HG03175 (cell line): ENCODE data around the gene CFAP157.

Experiments used
- ATAC-seq: cut with Tn5 transposase; IDR thresholded peaks from one replicate; pipeline ENCODE4 v1.9.1; 2021; ENCODE audit warnings: mild to moderate bottlenecking, moderate library complexity; ENCODE audit not compliant: unreplicated experiment

The CFAP157 gene

DNA sequence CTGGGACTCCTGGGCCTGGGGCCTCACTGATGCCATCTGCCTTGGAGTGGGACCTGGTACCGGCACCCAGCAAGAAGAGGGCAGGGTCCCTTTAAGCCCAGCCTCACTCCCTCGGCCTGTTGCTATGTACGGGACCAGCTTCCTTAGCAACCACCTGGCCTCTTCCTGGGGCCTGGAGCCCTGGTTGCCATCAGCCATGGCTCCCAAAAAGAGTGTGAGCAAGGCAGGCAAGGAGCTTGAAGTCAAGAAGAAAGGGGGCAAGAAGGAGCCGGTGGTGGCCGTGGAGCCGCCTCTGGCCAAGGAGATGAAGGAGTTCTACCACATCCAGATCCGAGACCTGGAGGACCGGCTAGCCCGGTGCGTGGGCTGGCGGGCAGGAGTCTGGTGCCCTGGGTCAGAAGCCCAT is at the start of gene CFAP157:
CFAP157 (plus strand) TSS at position 153 of the 406 bp plus-strand sequence; CDS start at position 197, 44 bp downstream.
- ATAC-seq: no peak

DNA sequence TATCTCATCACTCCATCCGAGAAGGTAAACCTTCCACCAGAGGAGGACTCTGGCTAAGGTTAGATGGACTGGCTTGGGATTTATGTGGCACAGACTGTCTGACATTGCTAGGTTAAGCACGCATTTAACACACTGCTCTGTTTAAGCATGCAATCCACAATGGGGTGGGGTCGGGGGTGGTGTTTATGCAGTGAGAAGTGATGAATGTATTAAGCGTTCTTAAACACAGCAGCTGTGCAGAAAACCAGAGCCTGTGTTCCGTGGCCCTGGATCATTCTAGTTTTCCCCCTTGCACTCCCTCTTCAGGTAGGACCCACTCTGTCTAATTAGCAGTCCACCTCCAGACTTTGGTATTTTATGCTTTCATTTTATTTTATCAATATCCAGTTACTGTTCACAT is 48.4 kb upstream of the CFAP157 start:
- ATAC-seq: no peak

DNA sequence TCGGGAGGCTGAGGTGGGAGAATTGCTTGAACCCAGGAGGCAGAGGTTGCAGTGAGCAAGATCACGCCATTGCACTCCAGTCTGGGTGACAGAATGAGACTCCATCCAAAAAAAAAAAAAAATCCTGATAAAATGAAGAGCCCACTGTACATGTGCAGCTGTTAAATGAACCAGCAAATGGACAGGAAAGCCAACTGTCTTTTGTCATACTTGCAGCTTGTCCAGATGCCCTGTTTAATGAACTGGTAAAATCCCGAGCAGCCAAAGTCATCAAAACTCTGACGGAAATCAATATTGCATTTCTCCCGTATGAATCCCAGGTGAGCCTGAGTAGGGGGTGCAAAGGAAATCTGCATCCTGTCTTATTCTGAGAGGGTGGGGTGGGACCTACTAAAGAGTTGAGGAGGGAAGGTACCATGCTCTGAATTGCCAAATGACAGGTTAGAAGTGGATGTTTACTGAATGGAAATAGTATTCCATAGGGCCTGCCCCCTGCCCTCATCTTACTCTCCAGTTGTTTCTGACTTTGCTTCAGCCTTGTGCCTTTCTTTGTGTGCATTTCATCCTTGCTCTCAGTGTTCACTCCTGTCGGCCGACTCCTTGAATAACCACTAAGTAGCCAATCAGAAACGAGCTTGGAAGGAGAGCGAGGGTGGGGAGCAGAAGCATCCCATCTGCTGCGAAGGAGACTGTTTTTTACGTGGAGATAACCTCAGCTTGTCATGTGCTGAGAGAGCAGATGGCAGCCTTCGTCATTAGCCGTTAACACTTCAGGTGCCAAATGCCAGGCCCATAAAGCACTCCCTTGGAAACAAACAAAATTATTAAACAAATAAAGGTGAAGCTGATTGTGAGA is 45.7 kb upstream of the CFAP157 start:
- no peak for ATAC-seq

DNA sequence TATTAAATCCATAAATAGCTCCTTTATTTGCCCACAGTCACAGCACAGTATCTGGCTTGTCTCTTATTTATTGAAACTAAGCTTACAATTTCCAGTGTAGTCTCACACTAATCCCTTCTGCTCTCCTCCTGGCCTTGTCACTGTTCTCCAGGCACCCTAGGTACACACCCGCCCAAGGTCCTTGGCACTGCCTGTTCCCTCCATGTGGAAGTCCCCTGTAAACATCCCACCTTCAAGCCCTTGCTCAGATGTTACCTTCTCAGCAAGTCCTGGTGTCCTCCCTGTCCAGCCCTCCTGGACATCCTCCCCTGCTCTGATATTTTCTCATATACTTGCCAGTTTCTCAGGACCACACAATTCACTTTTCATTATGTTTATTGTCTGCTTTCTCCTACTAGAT is 44.2 kb upstream of the CFAP157 start:
- ATAC-seq: no peak

DNA sequence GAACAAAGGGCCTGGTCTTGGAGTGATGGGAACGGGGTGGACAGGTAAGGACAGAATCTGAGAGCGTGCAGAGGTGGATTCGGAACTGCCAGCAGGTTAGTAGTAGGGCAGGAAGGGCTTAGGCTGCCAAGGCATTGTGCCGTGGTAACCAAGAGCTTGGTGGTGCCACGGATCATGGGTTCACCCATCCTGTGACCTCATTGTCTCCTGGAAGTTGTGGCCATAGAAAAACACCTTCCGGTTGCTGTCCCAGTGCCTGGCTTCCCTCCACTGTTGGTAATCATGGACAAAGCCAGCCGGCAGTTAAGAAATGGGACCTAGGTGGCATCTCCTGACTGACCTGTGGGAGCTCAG is 42.5 kb upstream of the CFAP157 start:
- ATAC-seq: no peak

DNA sequence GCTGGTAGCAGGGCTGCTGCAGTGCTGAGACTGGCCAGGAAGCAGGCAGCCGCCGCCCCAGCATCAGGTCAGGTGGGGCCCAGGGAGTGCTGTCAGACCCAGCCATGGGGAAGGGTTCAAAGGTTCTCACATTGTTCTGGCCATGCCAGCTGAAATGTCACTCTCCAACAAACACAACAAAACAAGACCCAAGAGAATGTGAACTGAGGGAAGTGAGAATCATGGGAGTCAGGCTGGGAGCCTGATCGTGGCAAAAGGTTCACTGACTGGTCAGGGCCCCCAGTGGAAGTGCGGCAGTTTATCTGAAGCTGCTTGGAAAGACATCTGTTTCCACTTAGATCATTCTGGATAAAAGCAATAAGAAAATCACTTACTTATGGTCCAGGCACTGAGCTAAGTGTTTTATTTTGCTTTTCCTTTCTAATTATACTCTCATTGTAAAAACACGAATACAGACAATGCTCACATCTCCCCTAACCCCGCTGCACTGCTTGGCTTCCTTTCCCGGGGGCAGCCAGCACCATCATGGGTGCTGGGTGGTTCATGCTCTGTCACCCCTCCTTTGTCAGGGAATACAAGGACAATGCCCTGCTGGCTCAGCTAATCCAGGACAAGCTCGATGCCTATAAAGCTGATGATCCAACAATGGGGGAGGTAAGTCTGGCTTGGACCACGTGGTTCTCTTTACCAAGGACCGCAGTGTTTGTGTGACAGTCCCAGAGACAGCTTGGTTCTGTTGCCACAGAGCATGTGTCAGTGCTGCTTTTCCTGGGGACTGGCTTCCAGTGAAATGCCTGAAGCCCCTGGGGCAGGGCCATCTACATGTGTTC is 41.9 kb upstream of the CFAP157 start:
- ATAC-seq: no peak

DNA sequence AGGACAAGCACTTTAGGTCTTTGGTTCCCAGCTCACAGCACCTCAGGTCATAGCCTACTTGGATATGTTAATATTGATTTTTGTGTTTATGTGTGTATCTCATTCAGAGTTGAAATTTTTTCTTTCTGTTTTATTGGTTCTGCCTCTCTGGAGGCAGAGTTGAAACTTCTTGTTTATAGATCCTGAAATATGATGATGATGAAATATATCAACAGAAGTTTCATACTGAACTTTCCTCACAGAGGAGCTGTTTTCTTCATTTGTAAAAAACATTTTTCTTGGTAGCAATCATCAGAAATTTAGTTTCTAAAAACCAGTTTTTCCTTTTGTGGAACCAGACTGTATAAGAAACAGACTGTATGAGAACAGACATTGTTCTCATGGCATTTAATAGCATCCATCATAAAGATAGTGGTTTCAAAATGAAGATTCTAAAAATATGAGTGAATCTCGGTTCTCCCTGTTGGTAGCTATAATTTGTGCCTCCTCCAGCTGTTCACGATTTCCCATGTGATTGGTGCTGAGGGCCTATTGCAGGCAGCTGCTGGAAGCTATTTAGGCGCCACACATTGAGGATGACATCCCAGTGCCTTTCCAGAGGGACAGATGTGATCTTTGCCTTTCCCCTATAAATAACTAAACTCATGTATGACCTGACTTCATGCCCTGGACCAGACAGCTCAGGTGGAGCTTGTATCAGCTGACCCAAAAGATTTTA is 39.5 kb upstream of the CFAP157 start:
- no peak for ATAC-seq

DNA sequence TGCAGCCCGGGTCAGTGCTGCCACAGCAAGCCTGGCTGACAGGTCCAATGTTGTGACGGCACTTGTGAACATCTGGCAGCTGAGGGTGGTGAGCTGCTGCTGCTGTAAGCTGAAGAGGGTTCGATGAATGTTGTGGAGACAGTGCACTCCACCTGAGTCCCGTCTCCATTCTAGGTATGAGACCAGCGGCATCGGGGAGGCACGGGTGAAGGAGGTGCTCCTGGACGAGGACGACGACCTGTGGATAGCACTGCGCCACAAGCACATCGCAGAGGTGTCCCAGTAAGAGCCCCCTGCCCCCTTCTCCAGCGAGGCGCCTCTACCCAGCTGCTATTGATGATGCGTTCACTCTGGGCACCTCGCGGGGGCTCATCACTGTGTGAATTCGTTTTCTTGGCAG is 38.9 kb upstream of the CFAP157 start:
- no peak for ATAC-seq

DNA sequence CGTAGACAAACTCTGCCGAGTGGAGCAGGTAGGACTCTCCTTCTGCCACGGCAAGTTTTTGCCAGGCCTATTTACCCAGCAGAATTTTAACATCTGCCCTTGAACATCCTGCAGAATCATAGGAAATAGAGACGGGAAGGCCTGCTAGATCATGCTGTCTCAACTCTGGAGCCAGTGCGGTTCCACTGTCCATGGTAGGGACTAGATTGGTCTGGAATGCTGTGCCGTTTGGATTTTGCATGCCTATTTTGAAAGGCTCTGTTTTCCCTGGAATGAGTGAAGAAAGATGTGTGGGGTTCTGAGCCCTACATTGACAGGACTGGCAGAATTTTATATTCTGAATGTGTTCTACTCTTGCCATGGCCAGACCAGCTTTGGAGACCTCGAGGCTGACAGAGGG is 33.6 kb upstream of the CFAP157 start:
- ATAC-seq: no peak

DNA sequence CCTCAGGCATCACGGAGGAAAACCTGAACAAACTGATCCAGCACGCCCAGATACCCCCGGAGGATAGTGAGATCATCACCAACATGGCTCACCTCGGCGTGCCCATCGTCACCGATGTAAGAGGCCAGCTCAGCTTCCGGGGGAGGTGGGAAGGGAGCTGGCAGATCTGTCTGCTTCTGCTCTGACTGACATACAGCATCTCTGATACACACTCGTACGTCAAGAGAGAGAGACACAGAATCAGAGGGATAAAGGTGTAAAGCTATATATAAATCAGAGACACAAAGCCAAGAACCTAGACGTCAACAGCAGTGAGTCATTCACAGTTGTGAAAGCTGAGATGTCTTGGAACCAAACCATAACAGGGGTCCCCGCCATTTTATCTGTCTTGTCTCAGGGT is 30.1 kb upstream of the CFAP157 start:
- ATAC-seq: no peak

DNA sequence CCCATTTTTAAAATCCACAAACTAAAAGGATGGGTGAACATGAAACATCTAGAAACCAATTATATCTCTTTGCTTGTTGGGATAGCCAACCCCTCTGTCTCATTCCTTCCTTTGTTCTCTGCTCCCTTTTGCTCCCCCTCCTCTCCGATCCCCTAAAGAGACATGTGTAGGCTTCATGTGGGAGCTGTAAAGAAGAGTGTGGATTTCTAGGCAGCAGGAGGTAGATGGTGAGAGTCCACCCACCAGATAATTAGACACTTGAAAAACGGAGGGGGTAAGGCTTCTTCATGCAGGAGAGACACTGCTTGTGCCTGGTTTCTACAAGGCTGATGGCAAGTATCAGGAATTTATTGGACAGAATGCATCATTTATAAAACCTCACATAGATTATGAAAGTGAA is 27.3 kb upstream of the CFAP157 start:
- ATAC-seq: no peak

DNA sequence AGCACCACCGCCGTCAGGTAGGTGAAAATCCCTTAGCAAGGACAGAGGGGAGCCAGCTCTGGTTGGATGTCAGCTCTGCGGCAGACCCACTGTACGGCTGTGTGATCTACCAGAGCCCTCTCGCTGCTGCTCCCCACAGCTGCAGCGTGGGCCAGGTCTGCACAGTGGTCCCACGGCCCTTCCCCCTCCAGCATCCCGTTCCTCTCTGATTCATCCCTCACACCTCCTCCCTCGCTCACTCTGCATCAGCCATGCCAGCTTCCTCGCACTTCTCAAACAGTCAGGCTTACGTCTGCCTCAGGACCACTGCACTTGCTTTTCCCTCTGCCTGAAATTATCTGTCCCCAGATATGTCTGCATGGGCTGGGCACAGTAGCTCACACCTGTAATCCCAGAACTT is 26.6 kb upstream of the CFAP157 start:
- ATAC-seq: no peak

DNA sequence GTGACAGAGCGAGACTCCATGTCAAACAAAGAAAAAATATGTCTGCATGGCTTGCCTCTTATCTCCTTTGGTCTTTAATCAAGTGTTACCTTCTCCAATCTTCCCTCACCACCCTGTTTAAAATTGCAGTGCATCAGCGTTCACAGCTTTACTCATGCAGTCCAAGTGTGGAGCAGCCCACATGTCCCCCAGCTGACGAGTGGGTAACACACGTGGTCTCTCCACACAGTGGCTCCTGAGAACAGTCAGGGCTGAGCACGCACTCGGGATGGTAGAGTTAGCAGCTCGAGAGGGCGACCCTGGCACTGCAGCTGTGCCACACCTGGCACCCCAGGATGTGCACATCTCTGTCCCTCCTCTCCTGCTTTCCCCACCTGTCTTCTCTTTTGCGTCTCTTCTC is 25.9 kb upstream of the CFAP157 start:
- no peak for ATAC-seq

DNA sequence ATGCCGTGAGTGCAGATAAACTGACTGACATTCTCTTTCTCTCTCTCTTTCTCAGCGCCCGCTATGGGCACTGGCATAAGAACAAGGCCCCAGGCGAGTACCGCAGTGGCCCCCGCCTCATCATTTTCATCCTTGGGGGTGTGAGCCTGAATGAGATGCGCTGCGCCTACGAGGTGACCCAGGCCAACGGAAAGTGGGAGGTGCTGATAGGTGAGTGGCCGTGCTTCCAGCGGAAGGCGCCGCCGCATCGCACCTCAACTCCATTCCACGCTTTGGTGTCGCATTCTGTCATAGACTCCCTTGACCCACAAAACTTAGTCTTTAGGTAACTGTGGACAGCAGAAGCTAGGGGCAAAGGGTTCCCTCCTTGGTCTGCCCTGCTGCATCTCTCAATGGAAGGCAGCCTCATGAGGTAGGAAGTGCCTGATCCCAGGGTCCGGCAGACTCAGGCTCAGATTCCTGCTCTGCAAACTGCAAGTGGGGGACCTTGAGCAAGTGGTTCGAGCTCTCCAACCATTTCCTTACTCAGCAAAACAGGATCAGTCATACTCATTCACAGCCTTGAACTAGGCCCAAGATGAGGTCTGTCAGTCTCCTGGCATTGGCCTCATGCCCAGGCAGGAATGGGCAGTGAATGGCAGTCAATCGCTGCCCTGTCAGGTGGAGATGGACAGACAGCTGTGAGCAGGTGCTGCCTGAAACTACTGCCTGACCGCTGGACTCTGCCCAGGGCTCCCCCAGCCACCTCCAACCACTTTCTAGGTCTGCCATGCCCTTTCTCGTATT is 24.2 kb upstream of the CFAP157 start:
- ATAC-seq: no peak

DNA sequence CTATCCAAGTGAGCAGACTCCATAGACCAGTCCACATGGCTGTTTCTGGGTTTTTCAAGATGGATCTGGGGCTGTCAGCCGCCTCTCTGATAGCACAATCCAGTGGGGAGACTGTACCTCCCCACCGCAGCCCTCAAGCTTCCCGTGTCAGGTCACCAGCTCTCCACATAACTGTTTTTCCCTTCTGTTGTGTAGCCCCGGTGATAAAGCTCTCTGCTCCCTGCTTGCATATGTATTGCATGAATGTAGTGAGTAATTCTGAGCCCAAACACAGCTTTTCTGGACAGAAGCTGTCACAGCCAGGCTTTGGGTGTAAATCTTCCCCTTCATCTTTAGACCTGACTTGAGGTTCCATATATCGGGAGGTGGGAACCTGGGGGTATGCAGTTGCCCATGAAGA is 23.1 kb upstream of the CFAP157 start:
- no peak for ATAC-seq

DNA sequence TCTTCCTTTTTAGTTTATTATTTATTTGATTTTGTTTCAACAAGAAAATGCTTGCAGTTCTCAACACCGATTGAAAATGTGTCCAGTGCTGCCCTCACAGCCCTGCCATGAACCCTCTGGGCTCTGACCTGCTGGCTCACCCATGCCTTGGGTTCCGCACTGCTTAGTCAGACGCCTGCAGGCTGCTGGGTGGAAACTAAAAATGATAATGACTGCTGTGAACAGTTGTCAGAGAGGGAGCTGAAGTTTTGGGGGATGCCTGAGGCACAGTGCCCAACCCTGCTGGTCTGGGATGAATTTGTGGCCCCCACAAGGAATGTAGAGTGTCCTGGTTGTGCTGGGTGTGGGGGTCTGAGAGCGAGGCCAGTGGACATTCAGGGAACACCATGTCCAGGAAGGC is 22.2 kb upstream of the CFAP157 start:
- no peak for ATAC-seq

DNA sequence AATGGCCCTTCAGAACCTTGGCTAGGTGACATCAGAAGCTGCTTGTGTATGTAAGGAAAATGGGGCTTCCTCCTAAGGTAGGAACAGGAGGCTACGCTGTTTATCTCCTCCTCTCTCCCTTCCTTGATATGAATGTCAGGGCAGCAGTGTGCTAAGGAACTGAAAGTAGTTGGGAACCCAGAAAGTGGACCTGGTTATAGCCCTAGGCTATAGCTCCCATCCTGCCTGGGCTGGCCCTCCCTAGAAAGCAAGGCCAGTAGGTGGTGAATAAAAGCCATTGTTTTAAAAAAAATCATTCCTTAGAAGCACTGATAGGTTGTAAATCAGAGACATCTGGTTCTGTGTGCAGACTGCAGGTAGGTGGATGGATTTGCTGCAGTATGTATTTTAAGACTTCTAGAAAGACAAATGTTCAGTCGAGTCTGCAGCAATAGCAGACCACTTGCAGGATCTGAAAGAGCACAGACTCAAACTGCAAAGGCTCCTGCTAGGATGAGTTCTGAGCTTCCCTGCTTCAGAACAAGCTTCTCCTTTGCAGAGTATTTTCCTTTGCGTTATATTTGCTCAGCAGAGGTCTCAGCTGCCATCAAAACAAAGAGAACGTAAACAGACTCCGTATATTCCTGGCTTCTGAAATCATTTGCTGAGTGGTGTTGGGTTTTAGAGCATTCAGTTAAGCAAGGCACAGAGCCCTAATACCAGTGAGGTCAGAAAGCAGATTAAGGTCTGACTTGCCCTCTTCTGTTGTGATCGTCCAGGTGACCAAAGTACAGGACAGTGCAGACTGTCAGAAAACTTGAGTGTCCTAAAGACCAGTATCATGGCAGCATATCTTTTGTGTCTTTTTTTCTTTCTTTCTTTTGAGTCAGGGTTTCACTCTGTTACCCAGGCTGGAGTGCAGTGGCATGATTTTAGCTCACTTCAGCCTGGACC is 20.1 kb upstream of the CFAP157 start:
- ATAC-seq: no peak

DNA sequence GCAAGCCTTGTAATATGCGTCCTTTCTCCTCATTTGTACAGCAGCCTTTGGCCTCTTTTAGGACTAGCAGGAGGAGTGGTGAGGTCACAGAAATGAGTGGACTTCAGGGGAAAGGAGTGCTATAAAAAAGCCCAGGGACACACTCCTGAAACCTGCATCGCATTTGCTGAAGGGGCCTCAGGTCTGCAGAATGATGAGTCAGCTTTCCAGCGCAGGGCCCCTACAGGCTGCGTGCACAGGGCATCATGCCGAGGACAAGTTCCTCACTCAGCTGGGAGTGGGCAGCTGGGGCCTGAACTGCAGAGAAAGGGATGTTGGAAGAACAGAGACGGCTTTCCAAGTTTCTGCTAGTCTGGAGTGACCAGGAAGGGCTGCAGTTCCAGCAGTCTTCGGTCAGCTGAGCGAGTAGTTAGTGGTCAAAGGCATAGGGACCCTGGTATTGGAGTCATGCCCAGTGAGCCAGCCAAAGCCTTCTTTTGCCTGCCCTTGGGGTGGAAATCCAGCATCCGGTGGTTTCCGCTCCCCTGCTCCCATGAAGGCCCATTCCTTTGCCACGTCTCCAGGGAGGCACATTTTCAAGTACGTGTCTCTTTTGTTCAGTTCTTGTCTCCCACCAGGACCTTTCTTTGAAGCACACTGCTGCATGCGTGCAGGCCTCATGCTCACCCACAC is 17.3 kb upstream of the CFAP157 start:
- no peak for ATAC-seq

DNA sequence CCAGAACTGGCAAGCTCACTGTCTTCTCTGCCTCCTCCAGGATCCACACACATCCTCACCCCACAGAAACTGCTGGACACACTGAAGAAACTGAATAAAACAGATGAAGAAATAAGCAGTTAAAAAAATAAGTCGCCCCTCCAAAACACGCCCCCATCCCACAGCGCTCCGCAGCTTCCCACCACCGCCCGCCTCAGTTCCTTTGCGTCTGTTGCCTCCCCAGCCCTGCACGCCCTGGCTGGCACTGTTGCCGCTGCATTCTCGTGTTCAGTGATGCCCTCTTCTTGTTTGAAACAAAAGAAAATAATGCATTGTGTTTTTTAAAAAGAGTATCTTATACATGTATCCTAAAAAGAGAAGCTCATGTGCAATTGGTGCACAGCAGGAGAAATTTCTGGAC is 16.1 kb upstream of the CFAP157 start:
- ATAC-seq: no peak
